H1 (cell line): ENCODE data around the gene PREB.

Source experiments
- CTCF ChIP-seq, 3 experiments: IDR thresholded peaks; 1 replicate in 2 of 3; 2 replicates in 1 of 3; pipeline versions ENCODE4 v1.5.1 to v1.6.1; 2011; ENCODE audit warnings: low read length in 3 of 3, mild to moderate bottlenecking in 3 of 3, inconsistent platforms in 2 of 3, low read depth in 1 of 3, moderate library complexity in 1 of 3; ENCODE audit not compliant: insufficient read depth in 1 of 3; ENCODE audit errors: control extremely low read depth in 1 of 3
- EZH2 ChIP-seq: fragments of 200-600 bp; sonication (generic); IDR thresholded peaks from 2 replicates; pipeline ENCODE4 v1.7.1; 2012; ENCODE audit warnings: low read depth, mild to moderate bottlenecking, moderate library complexity, low read length, inconsistent platforms; ENCODE audit not compliant: severe bottlenecking
- FOSL1 ChIP-seq: IDR thresholded peaks from 2 replicates; pipeline ENCODE4 v1.6.1; 2011; ENCODE audit warnings: mild to moderate bottlenecking, low read depth, low read length, moderate library complexity; ENCODE audit not compliant: insufficient read depth
- MAFK ChIP-seq: IDR thresholded peaks from 2 replicates; pipeline ENCODE4 v1.6.1; 2012; ENCODE audit warnings: low read depth, mild to moderate bottlenecking, improper control_type of control experiment, low read length
- POLR2A ChIP-seq, 2 experiments: IDR thresholded peaks; 1 replicate in 1 of 2; 2 replicates in 1 of 2; pipeline ENCODE4 v1.6.1; 2011; ENCODE audit warnings: low read depth in 2 of 2, low read length in 2 of 2, mild to moderate bottlenecking in 2 of 2; ENCODE audit errors: control extremely low read depth in 1 of 2
- TAF1 ChIP-seq: IDR thresholded peaks from 2 replicates; pipeline ENCODE4 v1.6.1; 2011; ENCODE audit warnings: mild to moderate bottlenecking, low read depth, low read length
- USF2 ChIP-seq: IDR thresholded peaks from 2 replicates; pipeline ENCODE4 v1.6.1; 2011; ENCODE audit warnings: low read length, improper control_type of control experiment
- YY1 ChIP-seq: IDR thresholded peaks from 2 replicates; pipeline ENCODE4 v1.6.1; 2011; ENCODE audit warnings: low read depth, mild to moderate bottlenecking, low read length

- no peak for TF ChIP-seq FOSL1
- no peak for TF ChIP-seq POLR2A (IDR thresholded peaks at IDR 0.05; ENCODE audit: control extremely low read depth in 1 of 2, low read depth in 2 of 2, low read length in 2 of 2)
- no peak for TF ChIP-seq YY1
- no peak for TF ChIP-seq USF2
- TF ChIP-seq TAF1: no peak
- no peak for TF ChIP-seq EZH2
- TF ChIP-seq MAFK: no peak
- TF ChIP-seq CTCF (IDR thresholded peaks at IDR 0.05; ENCODE audit: control extremely low read depth in 1 of 3, insufficient read depth in 1 of 3, low read depth in 1 of 3, low read length in 3 of 3): no peak
Observed at GRCh38 chr2:27147935-27148334, 13.5 kb upstream of the PREB start.
